Measurements from ENCODE around the gene HS1BP3. TPM values are rescaled to one million over a fixed set of nuclear protein-coding genes. Genes with fewer than 3 reads are reported as not detected.

Gene HS1BP3
- total and polyA plus RNA-seq, 12 donors, result 23.7 to 50.1 (median 40.5) TPM

GRCh38 chr2:20674974-20675679, 24.2 kb upstream of the HS1BP3 start:
- WGBS, 4 donors, result 25 to 37% (median 34%) methylated on average over 15 to 16 of the region's 16 CpGs
- no peaks in the 10 kb centered on the region for H3K9me3 ChIP-seq (replicated peaks in 1 of 3)
- peak overlapping the region in 1 of 5 donors; percentile 73 for H3K27ac ChIP-seq
- H3K27me3 ChIP-seq, result peaks cover 24% of the 10 kb centered on the region
- no peak overlapping the region for H3K4me3 ChIP-seq
- no peaks in the 10 kb centered on the region for H3K36me3 ChIP-seq (replicated peaks in 1 of 2)
- DNase-seq, result peak; percentile 64 to 87 (median 78)
- TF ChIP-seq CTCF (IDR thresholded peaks at IDR 0.05) (peak in 1 of 6 experiments; percentile 18), POLR2A (IDR thresholded peaks at IDR 0.05) (no peak)
- intact Hi-C loops (cut with DNase I), result no loop called here
- peaks cover 6 to 9% of the 10 kb centered on the region in 2 donors for H3K4me1 ChIP-seq (replicated peaks in 1 of 2)

- WGBS, 4 donors, result 40 to 69% (median 59%) methylated on average over 8 to 11 of the region's 11 CpGs
- peak overlapping the region in 1 of 5 donors; percentile 73 for H3K27ac ChIP-seq
- intact Hi-C loops (cut with DNase I), result no loop called here
Observed at GRCh38 chr2:20674309-20674965, 23.5 kb upstream of the HS1BP3 start.

GRCh38 chr2:20673686-20674308, 22.9 kb upstream of the HS1BP3 start:
- DNase-seq, result no peak
- peaks cover 6 to 9% of the 10 kb centered on the region in 2 donors for H3K4me1 ChIP-seq (replicated peaks in 1 of 2)
- H3K9me3 ChIP-seq (replicated peaks in 1 of 3), result no peaks in the 10 kb centered on the region
- WGBS, 4 donors, result 74 to 83% (median 81%) methylated on average over 3 to 5 of the region's 5 CpGs
- no peaks in the 10 kb centered on the region for H3K36me3 ChIP-seq (replicated peaks in 1 of 2)
- H3K27ac ChIP-seq, result peak overlapping the region in 1 of 5 donors; percentile 73
- H3K27me3 ChIP-seq, result peaks cover 38% of the 10 kb centered on the region
- intact Hi-C loops (cut with DNase I), result no loop called here
- TF ChIP-seq CTCF (IDR thresholded peaks at IDR 0.05) (no peak), POLR2A (IDR thresholded peaks at IDR 0.05) (no peak)
- H3K4me3 ChIP-seq, result no peak overlapping the region

More at GRCh38 chr2:20674309-20674965, 23.5 kb upstream of the HS1BP3 start:
- Histone ChIP-seq H3K27me3 (peaks cover 31% of the 10 kb centered on the region), H3K4me1 (replicated peaks in 1 of 2) (peaks cover 6 to 9% of the 10 kb centered on the region in 2 donors), H3K4me3 (no peak overlapping the region), H3K9me3 (replicated peaks in 1 of 3) (no peaks in the 10 kb centered on the region), H3K36me3 (replicated peaks in 1 of 2) (no peaks in the 10 kb centered on the region)
- TF ChIP-seq CTCF (IDR thresholded peaks at IDR 0.05), result no peak
- TF ChIP-seq POLR2A (IDR thresholded peaks at IDR 0.05), result no peak
- DNase-seq, result no peak
